Skin of body (tissue), 2 donors: ENCODE results near the gene CC2D1A. TPM values are rescaled to one million over a fixed set of nuclear protein-coding genes. Genes with fewer than 3 reads are reported as not detected.
"Not testable (repeated sequence)": the region's sequence is repeated elsewhere in the genome, so short reads cannot be mapped to it uniquely, and the experiment has no call there.

Experiments used
- DNase-seq: peaks from one replicate; lab custom pipeline; 2025; lab: John Stamatoyannopoulos, UW
- total RNA-seq: library from RNA; depleted of rRNA; stranded (reverse); fragments of >200 nt; gene quantifications from one replicate; pipeline ENCODE4 v1.2.3, GENCODE V29; 2014

The CC2D1A gene
- total RNA-seq, 1 donor from 2014 or later, result 7.4 TPM

DNA sequence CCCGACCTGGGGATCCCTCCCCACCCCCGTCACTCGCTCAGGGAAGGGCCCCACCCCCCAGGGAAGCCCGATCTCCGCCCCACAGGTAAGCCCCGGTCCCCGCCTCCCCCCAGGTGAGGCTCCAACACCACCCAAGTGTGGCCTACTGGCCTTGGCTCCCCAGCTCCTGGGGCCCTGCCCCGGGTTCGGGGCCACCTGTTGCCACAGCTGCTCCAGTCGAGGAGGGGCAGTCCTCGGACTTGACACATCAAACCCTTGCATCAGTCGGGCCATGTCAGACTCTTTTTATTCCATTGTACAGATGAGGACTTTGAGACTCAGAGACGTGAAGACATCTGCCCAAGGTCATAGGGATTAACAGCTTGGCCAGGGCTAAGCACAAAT, 512 bp downstream of the CC2D1A start:
- no peak for DNase-seq

DNA sequence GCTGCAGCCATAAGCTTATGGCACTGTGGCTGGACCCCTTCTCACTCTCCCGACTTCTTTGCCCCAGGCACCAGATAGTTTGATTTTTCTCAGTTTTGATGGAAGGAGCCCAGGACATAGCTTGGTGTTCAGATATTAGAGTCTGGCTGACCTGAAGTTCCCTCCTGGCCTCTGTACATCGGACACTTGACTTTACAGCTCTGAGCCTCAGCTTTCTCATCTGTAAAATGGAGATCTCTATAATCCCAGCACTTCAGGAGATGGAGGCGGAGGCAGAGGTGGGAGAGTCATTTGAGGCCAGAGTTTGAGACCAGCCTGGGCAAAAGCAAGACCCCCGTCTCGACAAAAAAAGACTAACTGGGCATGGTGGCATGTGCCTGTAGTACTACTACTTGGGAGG, 909 bp downstream of the CC2D1A start:
- DNase-seq, result no peak

DNA sequence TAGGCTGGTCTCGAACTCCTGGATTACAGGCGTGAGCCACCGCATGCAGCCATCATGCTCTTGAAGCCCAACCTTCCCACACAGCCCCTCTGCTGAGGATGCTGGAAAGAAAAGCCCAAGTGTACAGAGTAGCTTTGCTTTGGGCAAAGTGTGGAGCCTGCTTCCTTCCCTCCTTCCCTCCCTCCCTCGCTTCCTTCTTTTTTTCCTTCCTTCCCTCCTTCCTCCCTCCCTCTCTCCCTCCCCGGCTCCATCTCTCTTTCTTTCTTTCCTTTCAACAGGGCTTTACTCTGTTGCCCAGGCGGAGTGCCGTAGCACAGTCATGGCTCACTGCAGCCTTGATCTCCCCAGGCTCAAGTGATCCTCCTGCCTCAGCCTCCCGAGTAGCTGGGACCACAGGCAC, 2.7 kb downstream of the CC2D1A start:
- no peak for DNase-seq

- DNase-seq, result no peak
Observed at GRCh38 chr19:13909430-13909829, 3.4 kb downstream of the CC2D1A start.

GRCh38 chr19:13913352-13913751, 7.4 kb downstream of the CC2D1A start:
- DNase-seq, result no peak

DNA sequence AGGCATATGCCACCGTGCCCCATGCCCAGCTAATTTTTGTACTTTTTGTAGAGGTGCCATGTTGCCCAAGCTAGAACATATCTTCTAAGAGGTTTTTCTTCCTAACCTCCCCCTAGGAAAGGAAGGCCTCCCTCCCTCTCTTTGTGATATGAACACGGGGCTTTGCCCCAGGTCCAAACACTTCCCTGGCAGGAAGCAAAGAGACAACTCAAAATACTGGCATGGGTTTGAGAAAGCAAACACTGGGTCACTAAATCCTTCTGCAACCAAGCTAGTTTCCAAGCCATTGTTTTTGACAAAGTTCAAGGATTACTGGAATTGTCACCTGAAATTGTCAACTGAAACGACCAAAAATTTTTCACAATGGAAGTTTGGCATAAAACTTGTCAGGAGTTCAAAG, 8.8 kb downstream of the CC2D1A start:
- DNase-seq, result no peak

DNA sequence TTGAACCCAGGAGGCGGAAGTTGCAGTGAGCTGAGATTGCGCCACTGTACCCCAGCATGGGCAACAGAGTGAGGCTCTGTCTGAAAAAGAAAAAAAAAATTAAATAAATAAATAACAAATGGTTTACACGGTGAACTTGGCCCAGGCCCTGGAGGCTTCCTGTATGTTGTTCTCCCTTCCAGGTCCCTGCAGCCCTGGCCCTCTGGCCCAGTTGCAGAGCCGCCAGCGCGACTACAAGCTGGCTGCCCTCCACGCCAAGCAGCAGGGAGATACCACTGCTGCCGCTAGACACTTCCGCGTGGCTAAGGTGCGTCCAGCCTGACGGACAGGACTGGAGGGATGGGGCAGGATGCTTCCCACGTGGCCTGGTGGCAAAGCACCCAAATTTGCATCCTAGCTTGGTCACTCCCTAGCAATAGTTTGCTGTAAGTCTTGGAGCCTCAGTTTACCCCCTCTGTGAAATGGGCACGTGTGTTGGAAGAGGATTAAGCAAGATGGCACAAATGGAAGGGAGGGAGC, 11.9 kb downstream of the CC2D1A start:
- no peak for DNase-seq

DNA sequence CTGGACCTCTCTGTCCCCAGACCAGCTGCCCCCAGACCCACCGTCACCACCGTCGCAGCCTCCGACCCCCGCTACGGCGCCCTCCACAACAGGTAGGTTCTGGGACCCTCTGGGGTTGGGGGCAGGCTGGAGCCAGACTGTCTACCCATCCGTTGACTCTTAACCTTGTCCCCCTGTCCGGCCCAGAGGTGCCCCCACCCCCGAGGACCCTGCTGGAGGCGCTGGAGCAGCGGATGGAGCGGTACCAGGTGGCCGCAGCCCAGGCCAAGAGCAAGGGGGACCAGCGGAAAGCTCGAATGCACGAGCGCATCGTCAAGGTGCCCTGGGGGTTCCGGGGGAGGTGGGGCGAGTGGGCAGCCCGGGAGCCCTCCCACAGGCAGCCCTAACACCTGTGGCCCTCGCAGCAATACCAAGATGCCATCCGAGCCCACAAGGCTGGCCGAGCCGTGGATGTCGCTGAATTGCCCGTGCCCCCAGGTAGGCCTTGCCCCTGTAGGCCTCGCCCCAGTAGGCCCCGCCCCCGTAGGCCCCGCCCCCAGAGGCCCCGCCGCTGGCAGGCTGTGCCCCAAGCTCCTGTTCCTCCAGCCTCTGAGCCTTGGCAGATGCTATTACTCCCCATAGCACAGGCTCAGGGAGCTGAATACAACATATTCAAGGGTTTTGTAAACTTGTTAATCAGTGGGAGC, 12.9 kb downstream of the CC2D1A start:
- no peak for DNase-seq

DNA sequence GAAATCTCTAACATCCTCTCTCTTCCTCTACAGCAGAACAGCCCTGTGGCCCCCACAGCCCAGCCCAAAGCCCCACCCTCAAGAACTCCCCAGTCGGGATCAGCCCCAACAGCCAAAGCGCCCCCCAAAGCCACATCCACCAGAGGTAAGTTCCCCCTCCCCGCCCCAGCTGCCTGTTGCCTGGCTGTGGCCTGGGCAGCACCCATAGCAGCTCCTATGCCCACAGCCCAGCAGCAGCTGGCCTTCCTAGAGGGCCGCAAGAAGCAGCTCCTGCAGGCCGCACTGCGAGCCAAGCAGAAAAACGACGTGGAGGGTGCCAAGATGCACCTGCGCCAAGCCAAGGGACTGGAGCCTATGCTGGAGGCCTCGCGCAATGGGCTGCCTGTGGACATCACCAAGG, 14.5 kb downstream of the CC2D1A start:
- no peak for DNase-seq

DNA sequence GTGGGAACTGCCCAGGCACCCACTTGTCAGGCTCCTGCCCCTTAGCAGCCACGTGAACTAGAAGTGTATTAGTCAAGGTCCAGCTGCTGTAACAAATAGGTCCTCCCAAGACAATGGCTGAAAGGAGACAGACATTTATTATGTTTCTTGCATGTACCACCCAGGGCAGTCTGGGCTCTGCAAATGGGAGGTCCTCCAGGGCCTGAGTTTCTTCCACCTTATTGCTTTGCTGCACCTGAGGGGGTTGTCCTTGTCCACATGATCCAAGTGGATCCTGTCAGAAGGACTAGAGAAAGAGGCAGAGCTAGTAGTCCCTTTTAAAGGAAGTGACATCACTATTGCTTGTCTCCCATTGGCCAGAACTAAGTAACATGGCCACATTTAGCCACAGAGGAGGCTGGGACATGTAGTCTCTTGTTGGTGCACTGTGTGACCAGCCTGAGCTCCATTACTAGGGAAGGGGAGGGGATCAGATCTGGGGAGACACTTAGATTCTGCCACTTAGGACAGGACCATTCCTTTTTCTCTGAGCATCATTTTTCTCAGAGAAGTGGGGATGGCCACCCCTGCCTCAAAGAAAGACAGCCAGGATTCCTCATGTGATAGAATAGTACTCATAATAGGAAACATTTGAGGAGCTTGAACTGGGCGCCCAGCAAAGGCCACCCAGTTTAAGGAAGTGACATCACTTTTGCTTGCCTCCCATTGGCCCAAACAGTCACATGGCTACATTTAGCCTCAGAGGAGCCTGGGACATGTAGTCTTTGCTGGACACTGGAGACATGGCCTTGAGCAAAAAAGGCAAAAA, 15.1 kb downstream of the CC2D1A start:
- no peak for DNase-seq

DNA sequence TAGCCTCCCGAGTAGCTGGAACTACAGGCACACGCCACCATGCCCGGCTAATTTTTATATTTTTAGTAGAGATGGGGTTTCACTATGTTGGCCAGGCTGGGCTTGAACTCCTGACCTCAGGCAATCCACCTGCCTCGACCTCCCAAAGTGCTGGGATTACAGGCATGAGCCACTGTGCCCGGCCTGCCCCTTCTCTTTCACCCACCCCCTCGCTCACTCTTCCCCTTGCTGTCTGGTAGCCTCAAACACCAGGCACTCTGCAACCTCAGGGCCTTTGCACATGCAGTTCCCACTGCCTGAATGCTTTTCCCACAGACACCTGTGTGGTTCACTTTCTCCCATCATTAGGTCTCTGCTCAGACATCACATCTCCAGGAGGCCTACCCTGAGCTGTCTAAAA, 16.1 kb downstream of the CC2D1A start:
- not testable (repeated sequence) for DNase-seq

- DNase-seq, result no peak
Observed at GRCh38 chr19:13923194-13923987, 17.4 kb downstream of the CC2D1A start.

DNA sequence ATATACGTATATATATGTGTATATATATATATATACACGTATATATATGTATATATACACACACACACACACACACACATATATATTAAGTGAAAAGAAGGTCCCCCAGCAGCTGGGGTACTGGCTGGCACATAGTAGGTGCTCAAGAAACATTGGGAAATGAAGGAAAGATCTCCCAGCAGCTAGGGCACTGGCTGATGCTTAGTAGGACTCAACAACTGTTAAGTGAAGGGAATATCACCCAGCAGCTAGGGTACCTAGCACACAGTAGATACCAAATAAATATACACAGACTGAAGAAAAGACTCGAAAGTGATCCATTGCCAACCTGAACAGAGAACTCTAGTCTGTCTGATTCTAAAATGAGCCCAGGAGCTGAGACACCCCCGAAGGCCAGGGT, 20.0 kb downstream of the CC2D1A start:
- no peak for DNase-seq

DNA sequence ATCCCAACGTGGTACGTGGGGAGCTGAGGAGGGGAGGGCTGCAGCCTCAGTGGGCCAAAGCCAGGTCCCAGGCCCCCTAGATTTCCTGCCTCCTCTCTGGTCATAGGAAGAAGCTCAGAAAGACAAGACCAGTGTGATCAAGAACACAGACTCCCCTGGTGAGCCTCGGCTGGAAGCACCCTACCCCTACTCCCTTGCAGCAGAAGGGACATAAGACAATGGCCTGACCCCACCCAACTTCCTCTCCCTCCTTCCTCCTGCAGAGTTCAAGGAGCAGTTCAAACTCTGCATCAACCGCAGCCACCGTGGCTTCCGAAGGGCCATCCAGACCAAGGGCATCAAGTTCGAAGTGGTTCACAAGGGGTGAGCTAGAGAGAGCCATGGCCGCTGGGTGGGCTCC, 20.7 kb downstream of the CC2D1A start:
- DNase-seq, result no peak

GRCh38 chr19:13929340-13929739, 23.3 kb downstream of the CC2D1A start:
- no peak for DNase-seq

GRCh38 chr19:13929956-13930355, 24.0 kb downstream of the CC2D1A start:
- no peak for DNase-seq

DNA sequence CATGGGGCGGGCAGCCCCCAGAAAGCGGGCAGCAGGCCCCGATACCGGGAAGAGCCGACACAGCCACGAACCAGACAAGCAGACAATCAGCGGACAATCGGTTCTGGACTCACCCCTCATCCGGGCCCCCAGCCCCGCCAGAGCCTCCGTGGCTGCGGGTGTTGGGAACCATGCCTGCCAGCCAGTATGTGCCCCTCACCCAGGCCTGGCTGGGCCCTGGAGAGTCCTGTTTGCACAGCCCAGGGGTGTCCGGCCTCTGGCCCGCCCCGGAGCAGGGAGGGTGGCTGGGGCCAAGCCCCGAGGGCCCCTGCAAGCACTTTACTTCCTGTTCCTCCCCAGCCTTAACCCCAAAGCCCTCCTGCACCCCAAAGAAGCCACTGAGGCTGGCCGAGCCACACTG, 24.4 kb downstream of the CC2D1A start:
- no peak for DNase-seq

GRCh38 chr19:13931391-13932148, 25.6 kb downstream of the CC2D1A start:
- DNase-seq, result no peak

DNA sequence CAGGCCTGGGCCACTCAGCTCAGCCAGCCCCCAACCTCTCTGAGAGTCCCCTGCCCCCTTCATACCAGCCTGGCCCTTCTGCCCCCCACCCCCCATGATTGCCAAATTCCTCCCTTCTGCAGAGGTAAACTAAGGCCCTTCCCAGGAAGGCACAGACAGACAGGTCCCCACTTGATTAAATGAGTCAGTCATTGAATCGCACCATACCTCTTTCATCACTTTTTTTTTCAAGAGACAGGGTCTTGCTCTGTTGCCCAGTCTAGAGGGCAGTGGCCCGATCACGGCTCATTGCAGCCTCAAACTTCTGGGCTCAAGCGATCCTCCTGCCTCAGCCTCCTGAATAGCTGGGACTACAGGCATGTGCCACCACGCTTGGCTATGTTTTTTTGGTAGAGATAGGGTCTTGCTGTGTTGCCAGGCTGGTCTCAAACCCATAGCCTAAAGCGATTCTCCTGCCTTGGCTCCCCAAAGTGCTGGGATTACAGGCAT, 26.2 kb downstream of the CC2D1A start:
- DNase-seq, result no peak

- no peak for DNase-seq
Observed at GRCh38 chr19:13932911-13933393, 27.0 kb downstream of the CC2D1A start.

GRCh38 chr19:13934785-13935109, 28.7 kb downstream of the CC2D1A start:
- no peak for DNase-seq
